GM21717 (cell line): Measurements from ENCODE around the gene KTN1.

Source experiments
- ATAC-seq: cut with Tn5 transposase; IDR thresholded peaks from one replicate; pipeline ENCODE4 v1.9.1; 2021; ENCODE audit warnings: mild to moderate bottlenecking, moderate library complexity; ENCODE audit not compliant: unreplicated experiment

KTN1 gene

GRCh38 chr14:55571125-55571889, 8.7 kb upstream of the KTN1 start:
- peak; percentile 75 for ATAC-seq

GRCh38 chr14:55572578-55572977, 7.4 kb upstream of the KTN1 start:
- no peak for ATAC-seq

- no peak for ATAC-seq
These were observed 5.0 kb upstream of the KTN1 start for GRCh38 chr14:55574988-55575387.

- ATAC-seq, result no peak
These were observed 2.8 kb upstream of the KTN1 start for GRCh38 chr14:55577229-55577628.

GRCh38 chr14:55578511-55578910, 1.5 kb upstream of the KTN1 start:
- ATAC-seq, result no peak

GRCh38 chr14:55580470-55581341, 699 bp downstream of the KTN1 start:
- ATAC-seq, result peak; percentile 44

GRCh38 chr14:55581342-55581771, 1.4 kb downstream of the KTN1 start:
- no peak for ATAC-seq

GRCh38 chr14:55582746-55583145, 2.7 kb downstream of the KTN1 start:
- ATAC-seq, result no peak

- ATAC-seq, result no peak
These were observed 4.0 kb downstream of the KTN1 start for GRCh38 chr14:55583942-55584468.

- ATAC-seq, result no peak
These were observed 5.8 kb downstream of the KTN1 start for GRCh38 chr14:55585854-55586253.

- no peak for ATAC-seq
These were observed 6.4 kb downstream of the KTN1 start for GRCh38 chr14:55586411-55586810.

GRCh38 chr14:55587847-55588246, 7.8 kb downstream of the KTN1 start:
- ATAC-seq, result no peak

- no peak for ATAC-seq
These were observed 8.3 kb downstream of the KTN1 start for GRCh38 chr14:55588259-55588699.

- no peak for ATAC-seq
These were observed 9.2 kb downstream of the KTN1 start for GRCh38 chr14:55589171-55589570.

- ATAC-seq, result no peak
These were observed 12.4 kb downstream of the KTN1 start for GRCh38 chr14:55592436-55592835.

GRCh38 chr14:55593698-55594097, 13.7 kb downstream of the KTN1 start:
- no peak for ATAC-seq

- no peak for ATAC-seq
These were observed 19.4 kb downstream of the KTN1 start for GRCh38 chr14:55599250-55599879.

GRCh38 chr14:55600784-55601561, 21.0 kb downstream of the KTN1 start:
- no peak for ATAC-seq

GRCh38 chr14:55603401-55603953, 23.5 kb downstream of the KTN1 start:
- no peak for ATAC-seq

GRCh38 chr14:55604488-55604887, 24.5 kb downstream of the KTN1 start:
- ATAC-seq, result no peak
